Stimulated activated CD4-positive, alpha-beta T cell treated with anti-CD3 and anti-CD28 coated beads, Interleukin-4, amount 100 ng/mL, for 24 hours (primary cell): ENCODE results near the gene KRTAP5-1.

Experiments used
- DNase-seq: peaks from one replicate; pipeline ENCODE4 v3.0.0-alpha.2; 2020

The KRTAP5-1 gene

GRCh38 chr11:1541474-1542204, 43.4 kb downstream of the KRTAP5-1 start:
- DNase-seq, result no peak

- DNase-seq, result no peak
Observed at GRCh38 chr11:1540074-1540473, 45.0 kb downstream of the KRTAP5-1 start.

- DNase-seq, result no peak
Observed at GRCh38 chr11:1538153-1538552, 46.9 kb downstream of the KRTAP5-1 start.

GRCh38 chr11:1536065-1536843, 48.8 kb downstream of the KRTAP5-1 start:
- DNase-seq, result no peak

- no peak for DNase-seq
Observed at GRCh38 chr11:1534682-1535081, 50.4 kb downstream of the KRTAP5-1 start.
